Activated CD8-positive, alpha-beta T cell treated with anti-CD3 and anti-CD28 coated beads for 36 hours (primary cell): ENCODE results near the gene TGIF1. TPM values are rescaled to one million over a fixed set of nuclear protein-coding genes. Genes with fewer than 3 reads are reported as not detected.

Experiments
- ATAC-seq: fragments of 200-7000 bp; cut with Tn5 transposase; one replicate; pipeline ENCODE4 v1.10.0; 2021; ENCODE audit warnings: mild to moderate bottlenecking, moderate library complexity
- CTCF ChIA-PET: fragments of 350-600 bp; sonication (Branson Sonifier 250); formaldehyde crosslinking; loops from one replicate; lab custom pipeline; 2021; ENCODE audit warnings: antibody characterized with exemption; lab: Charles Lee
- POLR2A ChIA-PET: fragments of 350-600 bp; sonication (Branson Sonifier 250); formaldehyde crosslinking; loops from one replicate; lab custom pipeline; 2021; ENCODE audit warnings: antibody characterized with exemption; lab: Charles Lee
- DNase-seq: peaks from one replicate; pipeline ENCODE4 v3.0.0-alpha.2; 2020
- H3K27ac Mint-ChIP-seq: one replicate; pipeline ENCODE4 v1.8.0; 2021; ENCODE audit warnings: mild to moderate bottlenecking, mixed read lengths
- H3K27me3 Mint-ChIP-seq: one replicate; pipeline ENCODE4 v1.8.0; 2021; ENCODE audit warnings: mixed read lengths
- H3K36me3 Mint-ChIP-seq: one replicate; pipeline ENCODE4 v1.8.0; 2021; ENCODE audit warnings: low read depth, mixed read lengths
- H3K4me1 Mint-ChIP-seq: one replicate; pipeline ENCODE4 v1.8.0; 2021; ENCODE audit warnings: low read depth, mixed read lengths
- H3K4me3 Mint-ChIP-seq: one replicate; pipeline ENCODE4 v1.8.0; 2021; ENCODE audit warnings: mild to moderate bottlenecking, moderate library complexity, mixed read lengths
- H3K9me3 Mint-ChIP-seq: one replicate; pipeline ENCODE4 v1.8.0; 2021; ENCODE audit warnings: mixed read lengths
- intact Hi-C: fragments of 100-400 bp; cut with micrococcal nuclease; formaldehyde crosslinking; loops from one replicate; pipeline ENCODE4 v1.10.0; 2022
- total RNA-seq, 2 experiments: library from RNA; stranded (reverse); gene quantifications; one replicate each; pipeline ENCODE4 v1.2.3, GENCODE V29; 2021
- TF ChIP-seq, protein P1 (sequence below): fragments of 200-600 bp; IDR thresholded peaks from one replicate; pipeline ENCODE4 v1.8.0; 2022; ENCODE audit warnings: antibody characterized with exemption, mild to moderate bottlenecking

TGIF1 gene
- total RNA-seq, 2 experiments from 2014 or later, result 33.3 to 34.5 TPM

DNA sequence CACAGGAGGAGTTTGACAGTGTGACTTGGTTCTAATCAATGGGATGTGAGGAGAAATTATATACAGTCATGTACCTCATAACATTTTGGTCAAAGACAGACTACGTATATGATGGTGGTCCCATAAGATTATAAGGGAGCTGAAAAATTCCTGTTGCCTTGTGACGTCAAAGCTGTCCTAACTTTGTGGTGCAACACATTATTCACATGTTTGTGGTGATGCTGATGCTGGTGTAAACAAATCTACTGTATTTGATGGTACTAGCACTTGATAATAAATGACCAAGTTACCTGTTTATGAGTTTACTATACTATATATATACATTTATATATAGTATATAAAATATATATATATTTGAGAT, 29.1 kb upstream of the TGIF1 start:
- no peak for DNase-seq
- H3K27me3 Mint-ChIP-seq, result no peaks in the 10 kb centered on the region
- TF ChIP-seq, protein P1, sequence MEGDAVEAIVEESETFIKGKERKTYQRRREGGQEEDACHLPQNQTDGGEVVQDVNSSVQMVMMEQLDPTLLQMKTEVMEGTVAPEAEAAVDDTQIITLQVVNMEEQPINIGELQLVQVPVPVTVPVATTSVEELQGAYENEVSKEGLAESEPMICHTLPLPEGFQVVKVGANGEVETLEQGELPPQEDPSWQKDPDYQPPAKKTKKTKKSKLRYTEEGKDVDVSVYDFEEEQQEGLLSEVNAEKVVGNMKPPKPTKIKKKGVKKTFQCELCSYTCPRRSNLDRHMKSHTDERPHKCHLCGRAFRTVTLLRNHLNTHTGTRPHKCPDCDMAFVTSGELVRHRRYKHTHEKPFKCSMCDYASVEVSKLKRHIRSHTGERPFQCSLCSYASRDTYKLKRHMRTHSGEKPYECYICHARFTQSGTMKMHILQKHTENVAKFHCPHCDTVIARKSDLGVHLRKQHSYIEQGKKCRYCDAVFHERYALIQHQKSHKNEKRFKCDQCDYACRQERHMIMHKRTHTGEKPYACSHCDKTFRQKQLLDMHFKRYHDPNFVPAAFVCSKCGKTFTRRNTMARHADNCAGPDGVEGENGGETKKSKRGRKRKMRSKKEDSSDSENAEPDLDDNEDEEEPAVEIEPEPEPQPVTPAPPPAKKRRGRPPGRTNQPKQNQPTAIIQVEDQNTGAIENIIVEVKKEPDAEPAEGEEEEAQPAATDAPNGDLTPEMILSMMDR, result no peak
- peaks cover 6% of the 10 kb centered on the region for H3K9me3 Mint-ChIP-seq
- no peak for ATAC-seq
- no peaks in the 10 kb centered on the region for H3K36me3 Mint-ChIP-seq
- POLR2A ChIA-PET, result no interaction called here
- H3K4me1 Mint-ChIP-seq, result no peaks in the 10 kb centered on the region
- CTCF ChIA-PET, result no interaction called here
- intact Hi-C loops, result no loop called here
- no peak overlapping the region for H3K27ac Mint-ChIP-seq
- H3K4me3 Mint-ChIP-seq, result no peak overlapping the region

DNA sequence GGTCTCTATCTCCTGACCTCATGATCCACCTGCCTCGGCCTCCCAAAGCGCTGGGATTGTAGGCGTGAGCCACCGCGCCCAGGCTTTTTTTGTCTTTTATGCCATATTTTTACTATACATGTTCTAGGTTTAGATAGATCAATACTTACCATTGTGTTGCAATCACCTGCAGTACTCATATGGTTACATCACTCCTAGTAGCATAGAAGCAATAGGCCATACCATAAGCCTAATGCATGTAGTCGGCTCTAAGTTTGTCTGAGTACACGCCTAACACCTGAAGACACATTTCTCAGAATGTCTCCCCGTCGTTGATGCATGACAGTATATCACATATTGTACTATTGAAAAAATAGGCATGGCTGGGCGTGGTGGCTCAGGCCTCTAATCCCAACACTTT, 27.1 kb upstream of the TGIF1 start:
- intact Hi-C loops, result no loop called here
- DNase-seq, result no peak
- ChIA-PET CTCF (no interaction called here), POLR2A (no interaction called here)
- Mint-ChIP-seq H3K4me1 (no peaks in the 10 kb centered on the region), H3K27me3 (no peaks in the 10 kb centered on the region), H3K4me3 (no peak overlapping the region), H3K27ac (no peak overlapping the region), H3K36me3 (no peaks in the 10 kb centered on the region), H3K9me3 (peaks cover 6% of the 10 kb centered on the region)
- TF ChIP-seq, protein P1, result no peak
- ATAC-seq, result no peak

DNA sequence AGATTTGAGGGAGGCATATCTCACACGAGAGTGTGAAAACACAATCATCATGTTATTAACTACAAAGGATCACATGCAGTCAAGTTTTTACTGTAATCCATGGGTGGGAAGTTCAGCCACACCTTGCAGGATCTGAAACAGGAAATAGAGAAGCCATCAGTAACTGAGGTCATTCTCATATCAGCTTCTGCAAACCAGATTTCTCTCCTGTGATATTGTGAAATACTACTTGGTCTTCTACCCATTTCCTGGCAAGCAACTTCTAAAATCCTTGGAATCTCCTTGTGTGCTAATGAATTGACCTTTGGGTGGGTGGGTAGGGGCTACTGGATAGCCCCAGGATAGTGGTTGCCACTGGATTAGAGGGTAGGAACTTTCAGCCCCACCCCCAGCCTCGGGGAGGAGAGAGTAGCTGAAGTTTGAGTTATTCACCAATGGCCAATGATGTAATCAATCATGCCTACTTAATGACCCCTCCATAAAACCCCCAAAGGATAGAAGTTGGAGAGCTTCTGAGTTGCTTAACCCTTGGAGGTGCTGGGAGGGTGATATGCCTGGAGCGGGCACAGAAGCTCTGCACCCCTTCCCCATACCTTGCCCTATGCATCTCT, 25.6 kb upstream of the TGIF1 start:
- Mint-ChIP-seq H3K9me3 (peaks cover 4% of the 10 kb centered on the region), H3K4me1 (no peaks in the 10 kb centered on the region), H3K27me3 (no peaks in the 10 kb centered on the region), H3K4me3 (no peak overlapping the region), H3K27ac (no peak overlapping the region), H3K36me3 (no peaks in the 10 kb centered on the region)
- intact Hi-C loops, result no loop called here
- TF ChIP-seq, protein P1, result no peak
- no peak for DNase-seq
- ATAC-seq, result no peak
- ChIA-PET POLR2A (no interaction called here), CTCF (interaction anchor here (0.8 to 1.0 kb wide), 2 partner anchors 14 to 267 kb away, joined by 3 read pairs; no protein-coding TSS in a partner anchor)

DNA sequence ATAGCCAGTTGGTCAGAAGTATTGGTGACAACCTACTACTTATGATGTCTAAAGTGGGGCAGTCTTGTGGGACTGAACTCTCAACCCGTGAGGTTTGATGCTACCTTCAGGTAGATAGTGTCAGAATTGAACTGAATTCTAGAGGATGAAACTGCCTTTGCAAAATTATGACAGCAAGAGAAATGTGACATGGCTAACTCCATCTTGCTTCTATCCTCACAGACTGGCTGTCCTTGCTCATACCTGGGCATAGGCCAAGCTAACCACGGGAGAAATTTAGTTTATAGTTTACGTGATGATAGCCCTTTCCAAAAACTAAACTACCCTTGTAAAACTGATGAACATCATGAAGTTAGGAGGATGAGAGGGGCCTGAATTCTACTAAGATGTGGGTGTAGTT, 24.9 kb upstream of the TGIF1 start:
- Mint-ChIP-seq H3K9me3 (peaks cover 4% of the 10 kb centered on the region), H3K36me3 (no peaks in the 10 kb centered on the region), H3K4me1 (no peaks in the 10 kb centered on the region), H3K27me3 (no peaks in the 10 kb centered on the region), H3K27ac (no peak overlapping the region), H3K4me3 (no peak overlapping the region)
- CTCF ChIA-PET, result interaction anchor here (0.8 kb wide), 1 partner anchor 267 kb away, joined by 3 read pairs; no protein-coding TSS in a partner anchor
- DNase-seq (no peak), ATAC-seq (no peak)
- TF ChIP-seq, protein P1, result no peak
- POLR2A ChIA-PET, result no interaction called here
- intact Hi-C loops, result no loop called here

DNA sequence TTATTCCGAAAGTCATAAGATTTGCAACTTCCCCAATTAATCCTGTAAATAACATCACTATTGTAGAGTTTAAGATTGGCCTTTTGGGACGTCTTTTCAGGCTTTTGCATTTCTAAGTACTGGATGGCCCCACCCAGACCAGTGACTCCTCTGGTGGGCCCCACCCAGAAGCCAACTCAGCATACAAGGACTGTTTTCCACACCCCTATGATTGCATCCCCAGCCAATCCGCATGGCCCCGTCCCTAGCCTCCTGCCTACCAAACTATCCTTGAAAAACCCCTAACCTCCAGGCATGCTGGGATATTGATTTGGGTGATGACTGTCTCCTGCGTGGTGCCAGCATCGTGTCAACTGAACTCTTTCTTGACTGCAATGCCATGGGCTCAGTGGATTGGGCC, 24.5 kb upstream of the TGIF1 start:
- Mint-ChIP-seq H3K27ac (no peak overlapping the region), H3K9me3 (peaks cover 3% of the 10 kb centered on the region), H3K36me3 (no peaks in the 10 kb centered on the region), H3K4me3 (no peak overlapping the region), H3K27me3 (no peaks in the 10 kb centered on the region), H3K4me1 (no peaks in the 10 kb centered on the region)
- ChIA-PET CTCF (interaction anchor here (0.8 kb wide), 1 partner anchor 266 kb away, joined by 3 read pairs; no protein-coding TSS in a partner anchor), POLR2A (no interaction called here)
- ATAC-seq (no peak), DNase-seq (no peak)
- TF ChIP-seq, protein P1, result no peak
- intact Hi-C loops, result no loop called here
